ENCODE results near the gene PTPRB. TPM values are rescaled to one million over a fixed set of nuclear protein-coding genes. Genes with fewer than 3 reads are reported as not detected.

The PTPRB gene
- total and polyA plus RNA-seq, 2 of the 8 experiments (the other 6 are each of a cell fraction or from before 2014, with no cell fraction given): 0.36 to 0.58 TPM

DNA sequence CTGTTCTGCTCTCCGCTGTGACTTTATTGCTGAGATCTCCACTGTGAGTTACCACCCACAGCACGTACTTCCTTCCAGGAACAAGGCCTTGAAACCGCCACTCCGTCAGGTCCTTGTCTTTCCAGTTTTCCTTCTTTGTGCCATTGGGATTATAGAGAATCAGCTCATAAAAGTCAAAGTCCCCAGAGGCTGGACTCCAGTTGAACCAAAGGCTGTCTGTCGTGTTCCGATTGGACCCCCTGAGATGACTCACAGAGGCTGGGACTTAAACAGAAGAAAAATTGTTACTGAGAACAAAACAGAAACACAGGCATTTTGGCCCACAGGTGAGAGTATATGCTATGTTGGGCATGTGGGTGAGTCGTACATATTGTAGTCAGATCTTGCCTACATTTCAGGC, 76.6 kb downstream of the PTPRB start:
- Histone ChIP-seq H3K56ac (replicated peaks; ENCODE audit: insufficient read length, low read depth, low read length) (no peak overlapping the region), H3K79me2 (ENCODE audit: control insufficient read depth in 1 of 2, insufficient read depth in 2 of 2, low read length in 2 of 2) (no peaks in the 10 kb centered on the region), H3K27me3 (replicated peaks in 1 of 4; ENCODE audit: control insufficient read depth in 3 of 4, extremely low read depth in 1 of 4, insufficient read depth in 3 of 4, low read length in 3 of 4) (no peaks in the 10 kb centered on the region), H3K4me3 (ENCODE audit: extremely low read depth in 1 of 4, insufficient read depth in 2 of 4, low read depth in 3 of 4, low read length in 4 of 4) (no peak overlapping the region), H4K5ac (ENCODE audit: insufficient read length, low read depth, low read length) (no peak overlapping the region), H3K79me1 (ENCODE audit: low read depth, low read length) (no peaks in the 10 kb centered on the region), H3K9ac (replicated peaks in 1 of 4; ENCODE audit: extremely low read depth in 1 of 4, low read depth in 3 of 4, low read length in 3 of 4) (no peak overlapping the region), H3K18ac (ENCODE audit: extremely low read depth, low read length) (no peak overlapping the region), H4K8ac (ENCODE audit: extremely low read depth, insufficient read depth, low read length) (no peak overlapping the region), H3K4ac (replicated peaks; ENCODE audit: insufficient read length, low read depth, low read length) (no peak overlapping the region), H2AFZ (ENCODE audit: low read length) (no peak overlapping the region), H3K4me1 (replicated peaks in 1 of 4; ENCODE audit: control insufficient read depth in 3 of 4, insufficient read depth in 4 of 4, low read length in 3 of 4) (peaks cover 0 to under 1% (median 0%) of the 10 kb centered on the region in 4 experiments; a peak in 1 of 7 replicates), H2BK12ac (ENCODE audit: low read depth, low read length) (no peak overlapping the region), H3K9me3 (ENCODE audit: insufficient read depth in 2 of 2, low read depth in 1 of 2, low read length in 1 of 2) (no peaks in the 10 kb centered on the region; a peak in 2 of 4 replicates), H3K36me3 (ENCODE audit: control insufficient read depth in 2 of 4, insufficient read depth in 4 of 4, low read length in 3 of 4) (no peaks in the 10 kb centered on the region; a peak in 1 of 8 replicates), H2BK20ac (ENCODE audit: low read length) (no peak overlapping the region), H3K4me2 (ENCODE audit: insufficient read depth in 1 of 2, low read depth in 2 of 2, low read length in 2 of 2) (no peak overlapping the region), H2BK120ac (replicated peaks; ENCODE audit: low read depth, low read length) (no peak overlapping the region), H4K20me1 (replicated peaks in 1 of 2; ENCODE audit: control insufficient read depth in 1 of 2, insufficient read depth in 2 of 2, low read length in 2 of 2) (no peaks in the 10 kb centered on the region), H3K23me2 (ENCODE audit: low read depth, low read length) (no peaks in the 10 kb centered on the region), H2AK5ac (ENCODE audit: low read depth, low read length) (no peak overlapping the region), H3K14ac (ENCODE audit: insufficient read length) (no peak overlapping the region), H3K23ac (ENCODE audit: insufficient read length) (no peak overlapping the region), H4K91ac (replicated peaks; ENCODE audit: insufficient read length, low read length) (no peak overlapping the region), H2BK5ac (ENCODE audit: low read depth, low read length) (no peak overlapping the region), H2BK15ac (ENCODE audit: low read length) (no peak overlapping the region), H3K27ac (ENCODE audit: low read depth, low read length) (no peak overlapping the region)
- ChIA-PET POLR2A (ENCODE audit: partially characterized antibody) (no interaction called here), CTCF (ENCODE audit: partially characterized antibody) (interaction anchor here (0.5 to 1.5 kb wide), 6 partner anchors 16 to 660 kb away, joined by 3 to 5 read pairs (median 3); no protein-coding TSS in a partner anchor)
- no peak for FAIRE-seq
- WGBS, 2 experiments (ENCODE audit: extremely low coverage in 1 of 2, insufficient coverage in 1 of 2, insufficient read length in 1 of 2, insufficient replicate concordance in 2 of 2, low coverage in 1 of 2, low lambda C conversion rate in 2 of 2, missing lambda C conversion rate in 1 of 2): 81% methylated on average over 7 of the region's 7 CpGs; no CpG with 5 or more reads in 1 of the 2 experiments
- TF ChIP-seq YY1 (IDR thresholded peaks at IDR 0.05; ENCODE audit: low read depth, low read length) (no peak), NANOG (IDR thresholded peaks at IDR 0.05; ENCODE audit: insufficient read depth, low read depth, low read length, poor library complexity, severe bottlenecking) (no peak)
- DNase-seq (ENCODE audit: low read depth in 1 of 2, low spot score in 2 of 2): no peak

All from H1 (cell line).